MM.1S (cell line): ENCODE results near the gene HS3ST2.

Experiments
- DNase-seq: peaks from one replicate; pipeline ENCODE4 v3.0.0-alpha.2; 2015
- H2AFZ ChIP-seq: fragments of 300-600 bp; sonication (generic); 2 replicates; pipeline ENCODE4 v1.6.0; 2016; ENCODE audit warnings: antibody characterized with exemption, low read length
- H3F3A ChIP-seq: fragments of 300-600 bp; sonication (generic); 2 replicates; pipeline ENCODE4 v1.6.1; 2016; ENCODE audit warnings: mild to moderate bottlenecking, antibody characterized with exemption, low read length, moderate library complexity, mixed read lengths; ENCODE audit not compliant: insufficient read depth
- H3K27ac ChIP-seq: fragments of 300-600 bp; sonication (generic); 2 replicates; pipeline ENCODE4 v1.5.1; 2016; ENCODE audit warnings: mild to moderate bottlenecking, low read length
- H3K27me3 ChIP-seq: fragments of 300-600 bp; sonication (generic); replicated peaks from 2 replicates; pipeline ENCODE4 v1.6.0; 2016; ENCODE audit warnings: low read length; ENCODE audit not compliant: insufficient read depth
- H3K36me3 ChIP-seq: fragments of 300-600 bp; sonication (generic); replicated peaks from 2 replicates; pipeline ENCODE4 v1.6.1; 2016; ENCODE audit warnings: mild to moderate bottlenecking, low read length, mixed read lengths; ENCODE audit not compliant: insufficient read depth
- H3K4me1 ChIP-seq: fragments of 300-600 bp; sonication (generic); 2 replicates; pipeline ENCODE4 v1.6.1; 2016; ENCODE audit warnings: low read length, mixed read lengths
- H3K4me2 ChIP-seq: fragments of 300-600 bp; sonication (generic); 2 replicates; pipeline ENCODE4 v1.6.0; 2016; ENCODE audit warnings: low read depth, low read length
- H3K4me3 ChIP-seq: fragments of 300-600 bp; sonication (generic); 2 replicates; pipeline ENCODE4 v1.5.1; 2016; ENCODE audit warnings: low read length, mixed read lengths
- H3K79me2 ChIP-seq: fragments of 300-600 bp; sonication (generic); 2 replicates; pipeline ENCODE4 v1.6.1; 2016; ENCODE audit warnings: mixed run types, low read length, mixed read lengths
- H3K9ac ChIP-seq: fragments of 300-600 bp; sonication (generic); 2 replicates; pipeline ENCODE4 v1.6.1; 2016; ENCODE audit warnings: low read length, mixed read lengths
- H3K9me2 ChIP-seq: fragments of 300-600 bp; sonication (generic); replicated peaks from 2 replicates; pipeline ENCODE4 v1.6.1; 2016; ENCODE audit warnings: mild to moderate bottlenecking, low read length, mixed read lengths; ENCODE audit not compliant: insufficient read depth
- H3K9me3 ChIP-seq: fragments of 300-600 bp; sonication (generic); replicated peaks from 2 replicates; pipeline ENCODE4 v1.6.1; 2016; ENCODE audit warnings: mild to moderate bottlenecking, low read length, mixed read lengths; ENCODE audit not compliant: insufficient read depth
- H4K20me1 ChIP-seq: fragments of 300-600 bp; sonication (generic); 2 replicates; pipeline ENCODE4 v1.6.1; 2016; ENCODE audit warnings: mild to moderate bottlenecking, low read length, moderate library complexity, mixed read lengths; ENCODE audit not compliant: insufficient read depth
- CTCF ChIP-seq: fragments of 300-600 bp; sonication (generic); IDR thresholded peaks from 2 replicates; pipeline ENCODE4 v1.5.1; 2016; ENCODE audit warnings: antibody characterized with exemption, low read length, mixed read lengths
- EZH2 ChIP-seq: fragments of 300-600 bp; sonication (generic); optimal IDR thresholded peaks from 2 replicates; pipeline ENCODE3; 2017; ENCODE audit warnings: low read depth, mild to moderate bottlenecking, antibody characterized with exemption, low read length, mixed read lengths
- EZH2phosphoT487 ChIP-seq: fragments of 300-600 bp; sonication (generic); IDR thresholded peaks from 2 replicates; pipeline ENCODE4 v1.6.1; 2018; ENCODE audit warnings: antibody characterized with exemption, low read length

Gene HS3ST2

GRCh38 chr16:22770866-22771265 lies 43.1 kb upstream of the HS3ST2 start:
- Histone ChIP-seq H2AFZ (no peak overlapping the region), H3K9me2 (no peaks in the 10 kb centered on the region), H3K27ac (no peak overlapping the region), H3K27me3 (no peaks in the 10 kb centered on the region), H3K4me1 (no peaks in the 10 kb centered on the region), H3K9me3 (no peaks in the 10 kb centered on the region), H3F3A (no peaks in the 10 kb centered on the region), H3K4me3 (no peak overlapping the region), H3K4me2 (no peak overlapping the region), H3K79me2 (no peaks in the 10 kb centered on the region), H4K20me1 (no peaks in the 10 kb centered on the region), H3K36me3 (no peaks in the 10 kb centered on the region), H3K9ac (no peak overlapping the region)
- DNase-seq, result no peak
- TF ChIP-seq EZH2phosphoT487, result no peak
- no peak for TF ChIP-seq CTCF
- no peak for TF ChIP-seq EZH2

GRCh38 chr16:22771551-22771950 lies 42.4 kb upstream of the HS3ST2 start:
- H3K27ac ChIP-seq, result no peak overlapping the region
- H3K9me2 ChIP-seq, result no peaks in the 10 kb centered on the region
- H2AFZ ChIP-seq, result no peak overlapping the region
- TF ChIP-seq EZH2phosphoT487 (no peak), CTCF (no peak), EZH2 (no peak)
- no peaks in the 10 kb centered on the region for H4K20me1 ChIP-seq
- no peaks in the 10 kb centered on the region for H3K27me3 ChIP-seq
- no peaks in the 10 kb centered on the region for H3F3A ChIP-seq
- no peak overlapping the region for H3K4me2 ChIP-seq
- H3K9me3 ChIP-seq, result no peaks in the 10 kb centered on the region
- H3K4me1 ChIP-seq, result no peaks in the 10 kb centered on the region
- H3K79me2 ChIP-seq, result no peaks in the 10 kb centered on the region
- H3K4me3 ChIP-seq, result no peak overlapping the region
- H3K9ac ChIP-seq, result no peak overlapping the region
- no peak for DNase-seq
- no peaks in the 10 kb centered on the region for H3K36me3 ChIP-seq

- H3K9me2 ChIP-seq, result no peaks in the 10 kb centered on the region
- no peaks in the 10 kb centered on the region for H3K9me3 ChIP-seq
- no peak overlapping the region for H3K4me2 ChIP-seq
- H3K27me3 ChIP-seq, result no peaks in the 10 kb centered on the region
- H3F3A ChIP-seq, result no peaks in the 10 kb centered on the region
- no peaks in the 10 kb centered on the region for H3K36me3 ChIP-seq
- no peaks in the 10 kb centered on the region for H4K20me1 ChIP-seq
- TF ChIP-seq EZH2phosphoT487 (no peak), EZH2 (no peak), CTCF (no peak)
- H2AFZ ChIP-seq, result no peak overlapping the region
- H3K4me3 ChIP-seq, result no peak overlapping the region
- H3K79me2 ChIP-seq, result no peaks in the 10 kb centered on the region
- no peak overlapping the region for H3K9ac ChIP-seq
- no peaks in the 10 kb centered on the region for H3K4me1 ChIP-seq
- DNase-seq, result no peak
- no peak overlapping the region for H3K27ac ChIP-seq
Measured at GRCh38 chr16:22775220-22775922, 38.6 kb upstream of the HS3ST2 start.
